ENCODE results near the gene ENTPD6. TPM values are rescaled to one million over a fixed set of nuclear protein-coding genes. Genes with fewer than 3 reads are reported as not detected.

ENTPD6 gene
- total and polyA plus RNA-seq, 2 donors (not counting 1 experiment from before 2014, with no cell fraction given) = 64.4 to 79.8 TPM

GRCh38 chr20:25257756-25258475 lies 62.4 kb downstream of the ENTPD6 start:
- peaks cover 3% of the 10 kb centered on the region for H3K9me3 Mint-ChIP-seq (ENCODE audit: insufficient read depth)
- TF ChIP-seq CTCF (IDR thresholded peaks at IDR 0.05) (no peak), EZH2 (IDR thresholded peaks at IDR 0.05; ENCODE audit: borderline replicate concordance, insufficient read depth, low read depth, low read length, poor library complexity, severe bottlenecking) (no peak)
- WGBS (ENCODE audit: insufficient coverage) = 93% methylated on average over 8 of the region's 10 CpGs
- DNase-seq = no peak
- no peak overlapping the region for H3K4me3 Mint-ChIP-seq
- ATAC-seq (ENCODE audit: low read depth) = no peak
- Histone ChIP-seq H4K20me1 (ENCODE audit: control insufficient read depth, insufficient read depth, low read length, poor library complexity, severe bottlenecking) (peaks cover 21% of the 10 kb centered on the region), H2AFZ (ENCODE audit: insufficient read depth, low read depth, low read length, poor library complexity, severe bottlenecking) (no peak overlapping the region), H3K27me3 (replicated peaks in 1 of 4; ENCODE audit: control extremely low read depth in 1 of 4, control insufficient read depth in 3 of 4, insufficient read depth in 4 of 4, low read length in 3 of 4) (no peaks in the 10 kb centered on the region), H3K27ac (ENCODE audit: low read length in 2 of 2) (no peak overlapping the region), H3K9ac (ENCODE audit: low read length) (no peak overlapping the region), H3K4me2 (replicated peaks; ENCODE audit: low read depth, low read length, poor library complexity, severe bottlenecking) (no peak overlapping the region), H3K9me3 (ENCODE audit: control extremely low read depth in 1 of 3, control insufficient read depth in 2 of 3, insufficient read depth in 1 of 3, low read length in 2 of 3) (no peaks in the 10 kb centered on the region), H3K36me3 (replicated peaks in 1 of 2; ENCODE audit: control extremely low read depth in 1 of 2, control insufficient read depth in 1 of 2, extremely low read depth in 1 of 2, insufficient read depth in 2 of 2, low read length in 1 of 2) (peaks cover 3 to 13% of the 10 kb centered on the region in 2 experiments), H3K79me2 (ENCODE audit: control insufficient read depth, insufficient read depth, low read length) (peaks cover 19% of the 10 kb centered on the region), H3K4me1 (ENCODE audit: control insufficient read depth in 2 of 2, insufficient read depth in 2 of 2, low read length in 2 of 2) (no peaks in the 10 kb centered on the region), H3K4me3 (ENCODE audit: control extremely low read depth in 1 of 5, extremely low read depth in 1 of 5, insufficient read depth in 1 of 5, low read depth in 2 of 5, low read length in 4 of 5) (no peak overlapping the region)
- H3K27ac Mint-ChIP-seq = no peak overlapping the region
- POLR2A ChIA-PET = no interaction called here
- intact Hi-C loops (cut with micrococcal nuclease) = no loop called here
- H3K4me1 Mint-ChIP-seq = no peaks in the 10 kb centered on the region
- H3K27me3 Mint-ChIP-seq = no peaks in the 10 kb centered on the region
- CTCF ChIA-PET = no interaction called here

GRCh38 chr20:25258476-25258805 lies 62.9 kb downstream of the ENTPD6 start:
- no peak overlapping the region for H3K4me3 Mint-ChIP-seq

More at GRCh38 chr20:25258476-25258805, 62.9 kb downstream of the ENTPD6 start:
- H3K79me2 ChIP-seq (ENCODE audit: control insufficient read depth, insufficient read depth, low read length) = peaks cover 19% of the 10 kb centered on the region
- ChIA-PET CTCF (no interaction called here), POLR2A (no interaction called here)
- no peak overlapping the region for H3K9ac ChIP-seq (ENCODE audit: low read length)
- WGBS (ENCODE audit: insufficient coverage) = 100% methylated on average over 8 of the region's 8 CpGs
- no peaks in the 10 kb centered on the region for H3K9me3 ChIP-seq (ENCODE audit: control extremely low read depth in 1 of 3, control insufficient read depth in 2 of 3, insufficient read depth in 1 of 3, low read length in 2 of 3)
- H3K4me3 ChIP-seq (ENCODE audit: control extremely low read depth in 1 of 5, extremely low read depth in 1 of 5, insufficient read depth in 1 of 5, low read depth in 2 of 5, low read length in 4 of 5) = no peak overlapping the region
- TF ChIP-seq EZH2 (IDR thresholded peaks at IDR 0.05; ENCODE audit: borderline replicate concordance, insufficient read depth, low read depth, low read length, poor library complexity, severe bottlenecking) (no peak), CTCF (IDR thresholded peaks at IDR 0.05) (no peak)
- no peaks in the 10 kb centered on the region for H3K4me1 ChIP-seq (ENCODE audit: control insufficient read depth in 2 of 2, insufficient read depth in 2 of 2, low read length in 2 of 2)
- no peaks in the 10 kb centered on the region for H3K27me3 ChIP-seq (replicated peaks in 1 of 4; ENCODE audit: control extremely low read depth in 1 of 4, control insufficient read depth in 3 of 4, insufficient read depth in 4 of 4, low read length in 3 of 4)
- Mint-ChIP-seq H3K9me3 (ENCODE audit: insufficient read depth) (peaks cover 6% of the 10 kb centered on the region), H3K27ac (no peak overlapping the region), H3K4me1 (no peaks in the 10 kb centered on the region), H3K27me3 (no peaks in the 10 kb centered on the region)
- peaks cover 3 to 13% of the 10 kb centered on the region in 2 experiments for H3K36me3 ChIP-seq (replicated peaks in 1 of 2; ENCODE audit: control extremely low read depth in 1 of 2, control insufficient read depth in 1 of 2, extremely low read depth in 1 of 2, insufficient read depth in 2 of 2, low read length in 1 of 2)
- H3K27ac ChIP-seq (ENCODE audit: low read length in 2 of 2) = no peak overlapping the region
- DNase-seq (no peak), ATAC-seq (ENCODE audit: low read depth) (no peak)
- H2AFZ ChIP-seq (ENCODE audit: insufficient read depth, low read depth, low read length, poor library complexity, severe bottlenecking) = no peak overlapping the region
- intact Hi-C loops (cut with micrococcal nuclease) = no loop called here
- no peak overlapping the region for H3K4me2 ChIP-seq (replicated peaks; ENCODE audit: low read depth, low read length, poor library complexity, severe bottlenecking)
- peaks cover 21% of the 10 kb centered on the region for H4K20me1 ChIP-seq (ENCODE audit: control insufficient read depth, insufficient read depth, low read length, poor library complexity, severe bottlenecking)

All from B cell (primary cell).